ENCODE data around the gene ITGAL. TPM values are rescaled to one million over a fixed set of nuclear protein-coding genes. Genes with fewer than 3 reads are reported as not detected.
A peak's percentile ranks its signal among the peaks of the same experiment; 100 is the strongest.

Gene ITGAL
- total RNA-seq, 2 experiments from 2014 or later: 40.2 to 140 TPM

GRCh38 chr16:30569281-30569680 lies 96.7 kb downstream of the ITGAL start:
- no peak overlapping the region for H3K27ac ChIP-seq (ENCODE audit: low read depth, low read length, poor library complexity, severe bottlenecking)

GRCh38 chr16:30569746-30570635 lies 97.4 kb downstream of the ITGAL start:
- POLR2A ChIA-PET: interaction anchor here (0.5 to 3.0 kb wide), 3 partner anchors 12 to 131 kb away, joined by 3 to 31 read pairs (median 3); partner anchors contain the start of gene ZNF764
- H3K4me1 ChIP-seq (ENCODE audit: insufficient read depth, low read length, poor library complexity, severe bottlenecking): peaks cover 30% of the 10 kb centered on the region
- no peak for TF ChIP-seq EZH2phosphoT487 (IDR thresholded peaks at IDR 0.05; ENCODE audit: borderline replicate concordance, low read depth, low read length)
- no peak for TF ChIP-seq CTCF (conservative IDR thresholded peaks at IDR 0.05; ENCODE audit: low read length)
- intact Hi-C loops (cut with micrococcal nuclease; ENCODE audit: unreplicated experiment): no loop called here
- H3K79me2 ChIP-seq (ENCODE audit: insufficient read depth, low read depth, low read length): peaks cover 23% of the 10 kb centered on the region
- H3K9me2 ChIP-seq (ENCODE audit: insufficient read depth, low read length): no peaks in the 10 kb centered on the region
- no peak overlapping the region for H2AFZ ChIP-seq (ENCODE audit: low read length)
- DNase-seq (ENCODE audit: low spot score): no peak
- BruUV-seq (replicated peaks): TSS peak; percentile 76
- peak overlapping the region; percentile 32; the same call in 1 of the 2 replicates for H3K4me2 ChIP-seq (ENCODE audit: low read length)
- no peaks in the 10 kb centered on the region for H4K20me1 ChIP-seq (ENCODE audit: insufficient read depth, low read length)
- peak overlapping the region; percentile 9 for H3K4me3 ChIP-seq (ENCODE audit: low read depth, low read length, poor library complexity, severe bottlenecking)
- no peaks in the 10 kb centered on the region for H3K36me3 ChIP-seq (ENCODE audit: insufficient read depth, low read length)
- CTCF ChIA-PET (ENCODE audit: unreplicated experiment): no interaction called here
- H3K9me3 ChIP-seq (ENCODE audit: low read length): no peaks in the 10 kb centered on the region
- H3K27ac ChIP-seq (ENCODE audit: low read depth, low read length, poor library complexity, severe bottlenecking): no peak overlapping the region

More at GRCh38 chr16:30569281-30569680, 96.7 kb downstream of the ITGAL start:
- Histone ChIP-seq H3K4me2 (ENCODE audit: low read length) (no peak overlapping the region), H3K9me3 (ENCODE audit: low read length) (no peaks in the 10 kb centered on the region), H3K4me3 (ENCODE audit: low read depth, low read length, poor library complexity, severe bottlenecking) (no peak overlapping the region), H2AFZ (ENCODE audit: low read length) (no peak overlapping the region), H4K20me1 (ENCODE audit: insufficient read depth, low read length) (no peaks in the 10 kb centered on the region), H3K79me2 (ENCODE audit: insufficient read depth, low read depth, low read length) (peaks cover 16% of the 10 kb centered on the region), H3K36me3 (ENCODE audit: insufficient read depth, low read length) (no peaks in the 10 kb centered on the region), H3K9me2 (ENCODE audit: insufficient read depth, low read length) (no peaks in the 10 kb centered on the region), H3K4me1 (ENCODE audit: insufficient read depth, low read length, poor library complexity, severe bottlenecking) (peaks cover 30% of the 10 kb centered on the region)
- no TSS peak for BruUV-seq (replicated peaks)
- POLR2A ChIA-PET: interaction anchor here (1.7 to 1.8 kb wide), 2 partner anchors 11 to 41 kb away, joined by 6 to 11 read pairs; partner anchors contain the start of genes ZNF689 and ZNF764
- intact Hi-C loops (cut with micrococcal nuclease; ENCODE audit: unreplicated experiment): no loop called here
- CTCF ChIA-PET (ENCODE audit: unreplicated experiment): no interaction called here
- no peak for DNase-seq (ENCODE audit: low spot score)
- no peak for TF ChIP-seq CTCF (conservative IDR thresholded peaks at IDR 0.05; ENCODE audit: low read length)
- TF ChIP-seq EZH2phosphoT487 (IDR thresholded peaks at IDR 0.05; ENCODE audit: borderline replicate concordance, low read depth, low read length): no peak

Data from OCI-LY7 (cell line).